ENCODE measurements around the gene ZBTB7C. TPM values are rescaled to one million over a fixed set of nuclear protein-coding genes. Genes with fewer than 3 reads are reported as not detected.

The ZBTB7C gene
- total RNA-seq, 1 experiment from 2014 or later = 0.18 TPM

- Mint-ChIP-seq H3K27ac (ENCODE audit: unreplicated experiment) (no peak overlapping the region), H3K4me1 (ENCODE audit: low read depth, unreplicated experiment) (no peaks in the 10 kb centered on the region), H3K4me3 (ENCODE audit: unreplicated experiment) (no peak overlapping the region), H3K9me3 (ENCODE audit: unreplicated experiment) (no peaks in the 10 kb centered on the region), H3K27me3 (ENCODE audit: insufficient read depth, unreplicated experiment) (peaks cover 4% of the 10 kb centered on the region), H3K36me3 (ENCODE audit: insufficient read depth, unreplicated experiment) (no peaks in the 10 kb centered on the region)
- ChIA-PET POLR2A (no interaction called here), CTCF (no interaction called here)
- H3K4me1 ChIP-seq = no peaks in the 10 kb centered on the region
- no peak for TF ChIP-seq CTCF (IDR thresholded peaks at IDR 0.05; ENCODE audit: insufficient read depth in 1 of 2, low read depth in 1 of 2, low read length in 1 of 2, severe bottlenecking in 1 of 2, unreplicated experiment in 1 of 2)
- no peak overlapping the region for H3K4me3 ChIP-seq (ENCODE audit: low read depth, low read length)
- no peaks in the 10 kb centered on the region for H3K9me3 ChIP-seq
- BruUV-seq (replicated peaks) = no TSS peak
- no peaks in the 10 kb centered on the region for H3K27me3 ChIP-seq (replicated peaks; ENCODE audit: control insufficient read depth, insufficient read depth, low read length)
- no peaks in the 10 kb centered on the region for H3K36me3 ChIP-seq (ENCODE audit: control insufficient read depth, insufficient read depth, low read length)
- no peak for DNase-seq
- intact Hi-C loops (cut with micrococcal nuclease; ENCODE audit: unreplicated experiment) = no loop called here
These were observed 45.0 kb downstream of the ZBTB7C start for GRCh38 chr18:48364146-48364545.

GRCh38 chr18:48363175-48363574, 46.0 kb downstream of the ZBTB7C start:
- Histone ChIP-seq H3K9me3 (no peaks in the 10 kb centered on the region), H3K4me3 (ENCODE audit: low read depth, low read length) (no peak overlapping the region), H3K36me3 (ENCODE audit: control insufficient read depth, insufficient read depth, low read length) (no peaks in the 10 kb centered on the region), H3K27me3 (replicated peaks; ENCODE audit: control insufficient read depth, insufficient read depth, low read length) (no peaks in the 10 kb centered on the region), H3K4me1 (no peaks in the 10 kb centered on the region)
- TF ChIP-seq CTCF (IDR thresholded peaks at IDR 0.05; ENCODE audit: insufficient read depth in 1 of 2, low read depth in 1 of 2, low read length in 1 of 2, severe bottlenecking in 1 of 2, unreplicated experiment in 1 of 2) = no peak
- ChIA-PET POLR2A (no interaction called here), CTCF (no interaction called here)
- intact Hi-C loops (cut with micrococcal nuclease; ENCODE audit: unreplicated experiment) = no loop called here
- H3K27me3 Mint-ChIP-seq (ENCODE audit: insufficient read depth, unreplicated experiment) = peaks cover 4% of the 10 kb centered on the region
- DNase-seq = no peak
- no TSS peak for BruUV-seq (replicated peaks)
- no peak overlapping the region for H3K27ac Mint-ChIP-seq (ENCODE audit: unreplicated experiment)
- no peaks in the 10 kb centered on the region for H3K36me3 Mint-ChIP-seq (ENCODE audit: insufficient read depth, unreplicated experiment)
- no peak overlapping the region for H3K4me3 Mint-ChIP-seq (ENCODE audit: unreplicated experiment)
- no peaks in the 10 kb centered on the region for H3K9me3 Mint-ChIP-seq (ENCODE audit: unreplicated experiment)
- no peaks in the 10 kb centered on the region for H3K4me1 Mint-ChIP-seq (ENCODE audit: low read depth, unreplicated experiment)

- Histone ChIP-seq H3K36me3 (ENCODE audit: control insufficient read depth, insufficient read depth, low read length) (no peaks in the 10 kb centered on the region), H3K9me3 (no peaks in the 10 kb centered on the region), H3K4me3 (ENCODE audit: low read depth, low read length) (no peak overlapping the region), H3K4me1 (no peaks in the 10 kb centered on the region), H3K27me3 (replicated peaks; ENCODE audit: control insufficient read depth, insufficient read depth, low read length) (no peaks in the 10 kb centered on the region)
- intact Hi-C loops (cut with micrococcal nuclease; ENCODE audit: unreplicated experiment) = no loop called here
- ChIA-PET POLR2A (no interaction called here), CTCF (no interaction called here)
- no peak for TF ChIP-seq CTCF (IDR thresholded peaks at IDR 0.05; ENCODE audit: insufficient read depth in 1 of 2, low read depth in 1 of 2, low read length in 1 of 2, severe bottlenecking in 1 of 2, unreplicated experiment in 1 of 2)
- peaks cover 4% of the 10 kb centered on the region for H3K27me3 Mint-ChIP-seq (ENCODE audit: insufficient read depth, unreplicated experiment)
- no TSS peak for BruUV-seq (replicated peaks)
- H3K27ac Mint-ChIP-seq (ENCODE audit: unreplicated experiment) = no peak overlapping the region
- H3K36me3 Mint-ChIP-seq (ENCODE audit: insufficient read depth, unreplicated experiment) = no peaks in the 10 kb centered on the region
- H3K9me3 Mint-ChIP-seq (ENCODE audit: unreplicated experiment) = no peaks in the 10 kb centered on the region
- DNase-seq = no peak
- H3K4me1 Mint-ChIP-seq (ENCODE audit: low read depth, unreplicated experiment) = peaks cover 8% of the 10 kb centered on the region
- no peak overlapping the region for H3K4me3 Mint-ChIP-seq (ENCODE audit: unreplicated experiment)
These were observed 47.4 kb downstream of the ZBTB7C start for GRCh38 chr18:48361801-48362200.
